B cell (primary cell): ENCODE measurements around the gene CCN5. TPM values are rescaled to one million over a fixed set of nuclear protein-coding genes. Genes with fewer than 3 reads are reported as not detected.

Experiments used
- ATAC-seq: fragments of 200-7000 bp; cut with Tn5 transposase; one replicate; pipeline ENCODE4 v1.10.0; 2021; ENCODE audit warnings: low read depth, mild to moderate bottlenecking, moderate number of reproducible peaks, moderate library complexity
- CTCF ChIA-PET: fragments of 350-600 bp; sonication (Branson Sonifier 250); formaldehyde crosslinking; loops from one replicate; lab custom pipeline; 2021; ENCODE audit warnings: antibody characterized with exemption, inconsistent platforms; lab: Charles Lee
- POLR2A ChIA-PET: fragments of 350-600 bp; sonication (Branson Sonifier 250); formaldehyde crosslinking; loops from one replicate; lab custom pipeline; 2021; ENCODE audit warnings: antibody characterized with exemption; lab: Charles Lee
- DNase-seq: peaks from one replicate; pipeline ENCODE4 v3.0.0; 2013
- H2AFZ ChIP-seq: 2 replicates; pipeline ENCODE4 v1.6.1; 2012; ENCODE audit warnings: mild to moderate bottlenecking, low read depth, low read length; ENCODE audit not compliant: insufficient read depth, poor library complexity, severe bottlenecking
- H3K27ac ChIP-seq, 2 donors: 1 replicate in 1 of 2; 2 replicates in 1 of 2; pipeline ENCODE4 v1.5.1; 2012 to 2013; ENCODE audit warnings: low read length in 2 of 2, mild to moderate bottlenecking in 2 of 2, moderate library complexity in 1 of 2
- H3K27me3 ChIP-seq, 4 experiments: fragments of 200-600 bp in 1 of 4; sonication (generic) in 1 of 4; replicated peaks in 1 of 4; 1 replicate in 2 of 4; 2 replicates in 2 of 4; pipeline versions ENCODE4 v1.6.1 to v1.7.0; 2013 to 2016; ENCODE audit warnings: low read length in 3 of 4, mild to moderate bottlenecking in 2 of 4, mixed read lengths in 1 of 4, moderate library complexity in 1 of 4; ENCODE audit not compliant: insufficient read depth in 4 of 4, control insufficient read depth in 3 of 4; ENCODE audit errors: control extremely low read depth in 1 of 4
- H3K36me3 ChIP-seq, 2 experiments: replicated peaks in 1 of 2; 1 replicate in 1 of 2; 2 replicates in 1 of 2; pipeline versions ENCODE4 v1.6.1 to v1.7.1; 2013; ENCODE audit warnings: low read length in 1 of 2; ENCODE audit not compliant: insufficient read depth in 2 of 2, control insufficient read depth in 1 of 2; ENCODE audit errors: control extremely low read depth in 1 of 2, extremely low read depth in 1 of 2
- H3K4me1 ChIP-seq, 2 donors: fragments of 200-600 bp in 1 of 2; sonication (generic) in 1 of 2; 1 replicate in 1 of 2; 2 replicates in 1 of 2; pipeline versions ENCODE4 v1.5.1 to v1.6.1; 2013 to 2017; ENCODE audit warnings: low read length in 2 of 2; ENCODE audit not compliant: control insufficient read depth in 2 of 2, insufficient read depth in 2 of 2
- H3K4me2 ChIP-seq: replicated peaks from 2 replicates; pipeline ENCODE3; 2012; ENCODE audit warnings: mild to moderate bottlenecking, low read depth, low read length; ENCODE audit not compliant: poor library complexity, severe bottlenecking
- H3K4me3 ChIP-seq, 5 experiments: fragments of 200-600 bp in 1 of 5; sonication (generic) in 1 of 5; 1 replicate in 3 of 5; 2 replicates in 2 of 5; pipeline versions ENCODE4 v1.5.1 to v1.7.0; 2011 to 2016; ENCODE audit warnings: low read length in 4 of 5, mild to moderate bottlenecking in 4 of 5, low read depth in 2 of 5, control low read depth in 1 of 5, moderate library complexity in 1 of 5; ENCODE audit not compliant: insufficient read depth in 1 of 5; ENCODE audit errors: control extremely low read depth in 1 of 5, extremely low read depth in 1 of 5
- H3K79me2 ChIP-seq: fragments of 200-600 bp; sonication (generic); one replicate; pipeline ENCODE4 v1.6.0; 2016; ENCODE audit warnings: low read length; ENCODE audit not compliant: control insufficient read depth, insufficient read depth
- H3K9ac ChIP-seq: fragments of 200-600 bp; sonication (generic); 2 replicates; pipeline ENCODE4 v1.6.1; 2017; ENCODE audit warnings: mild to moderate bottlenecking, low read length, moderate library complexity
- H3K9me3 ChIP-seq, 3 donors: one replicate each; pipeline versions ENCODE4 v1.6.1 to v1.7.1; 2013; ENCODE audit warnings: low read length in 2 of 3; ENCODE audit not compliant: control insufficient read depth in 2 of 3, insufficient read depth in 1 of 3; ENCODE audit errors: control extremely low read depth in 1 of 3
- H4K20me1 ChIP-seq: 2 replicates; pipeline ENCODE4 v1.6.0; 2012; ENCODE audit warnings: mild to moderate bottlenecking, low read length; ENCODE audit not compliant: insufficient read depth, control insufficient read depth, poor library complexity, severe bottlenecking
- H3K27ac Mint-ChIP-seq: one replicate; pipeline ENCODE4 v1.8.0; 2021; ENCODE audit warnings: mixed read lengths
- H3K27me3 Mint-ChIP-seq: one replicate; pipeline ENCODE4 v1.8.0; 2021; ENCODE audit warnings: mixed read lengths
- H3K4me1 Mint-ChIP-seq: one replicate; pipeline ENCODE4 v1.8.0; 2021; ENCODE audit warnings: mixed read lengths
- H3K4me3 Mint-ChIP-seq: one replicate; pipeline ENCODE4 v1.8.0; 2021; ENCODE audit warnings: mixed read lengths
- H3K9me3 Mint-ChIP-seq: one replicate; pipeline ENCODE4 v1.8.0; 2022; ENCODE audit warnings: mixed read lengths; ENCODE audit not compliant: insufficient read depth
- CTCF ChIP-seq: fragments of 200-600 bp; IDR thresholded peaks from one replicate; pipeline ENCODE4 v1.8.0; 2022; ENCODE audit warnings: antibody characterized with exemption, mild to moderate bottlenecking
- EZH2 ChIP-seq: IDR thresholded peaks from 2 replicates; pipeline ENCODE4 v1.6.1; 2012; ENCODE audit warnings: borderline replicate concordance, low read depth, mild to moderate bottlenecking, moderate library complexity, low read length; ENCODE audit not compliant: insufficient read depth, poor library complexity, severe bottlenecking
- WGBS: methylation state at CpG from one replicate; pipeline ENCODE4 v1.1.5; 2013; ENCODE audit warnings: missing lambda C conversion rate; ENCODE audit not compliant: insufficient coverage; 5-methylcytosine and 5-hydroxymethylcytosine counted together
- intact Hi-C: fragments of 100-400 bp; cut with micrococcal nuclease; formaldehyde crosslinking; loops from one replicate; pipeline ENCODE4 v1.10.0; 2022
- polyA plus RNA-seq: library from polyadenylated mRNA; depleted of rRNA; stranded (reverse); fragments of >200 nt; gene quantifications from 2 replicates; pipeline ENCODE4 v1.2.3, GENCODE V29; 2012
- total RNA-seq, 2 donors: library from RNA; stranded (reverse); fragments of 120-200 nt in 1 of 2; gene quantifications; 1 replicate in 1 of 2; 2 replicates in 1 of 2; pipeline versions ENCODE4 v1.2.3 to v1.2.4, GENCODE V29; 2013 to 2022

CCN5 gene
- total and polyA plus RNA-seq, 2 donors (not counting 1 experiment from before 2014, with no cell fraction given) = not detected

- ChIA-PET CTCF (interaction anchor here (0.8 to 5.4 kb wide), 11 partner anchors 10 to 187 kb away, joined by 3 to 37 read pairs (median 4); no protein-coding TSS in a partner anchor), POLR2A (interaction anchor here (1.0 kb wide), 1 partner anchor 106 kb away, joined by 3 read pairs; no protein-coding TSS in a partner anchor)
- intact Hi-C loops = loop anchor here (2.0 to 10.0 kb wide), 2 partner anchors 293 to 613 kb away; no protein-coding TSS in a partner anchor
- H3K4me1 ChIP-seq = peaks cover 0 to 11% of the 10 kb centered on the region in 2 donors
- Mint-ChIP-seq H3K4me3 (no peak overlapping the region), H3K4me1 (peaks cover 5% of the 10 kb centered on the region), H3K27me3 (peaks cover 4% of the 10 kb centered on the region), H3K9me3 (no peaks in the 10 kb centered on the region), H3K27ac (no peak overlapping the region)
- no peak overlapping the region for H3K27ac ChIP-seq
- no peak overlapping the region for H3K9ac ChIP-seq
- DNase-seq = no peak
- no peaks in the 10 kb centered on the region for H4K20me1 ChIP-seq
- H3K9me3 ChIP-seq = no peaks in the 10 kb centered on the region
- no peak overlapping the region for H3K4me2 ChIP-seq
- H3K36me3 ChIP-seq = no peaks in the 10 kb centered on the region
- 94% methylated on average over 8 of the region's 11 CpGs for WGBS
- no peak overlapping the region for H2AFZ ChIP-seq
- no peak for ATAC-seq
- H3K79me2 ChIP-seq = no peaks in the 10 kb centered on the region
- H3K27me3 ChIP-seq = peaks cover 0 to 2% (median 0%) of the 10 kb centered on the region in 4 experiments
- H3K4me3 ChIP-seq = no peak overlapping the region
- no peak for TF ChIP-seq CTCF
- no peak for TF ChIP-seq EZH2
Observed at GRCh38 chr20:44681796-44682566, 33.2 kb upstream of the CCN5 start.
